ENCODE measurements around the gene PRKAR1B. TPM values are rescaled to one million over a fixed set of nuclear protein-coding genes. Genes with fewer than 3 reads are reported as not detected.

Gene PRKAR1B
- total and polyA plus RNA-seq, 10 donors = 9.9 to 39.5 (median 23.5) TPM

- H3K4me3 ChIP-seq = no peak overlapping the region
- H3K27ac ChIP-seq = peak overlapping the region in 4 of 8 donors; percentile 21 to 82 (median 40)
- peaks cover 0 to 8% (median 0%) of the 10 kb centered on the region in 8 donors for H3K9me3 ChIP-seq
- DNase-seq = no peak
- no peaks in the 10 kb centered on the region for H3K27me3 ChIP-seq (replicated peaks in 1 of 7)
- peaks cover 7 to 27% (median 13%) of the 10 kb centered on the region in 6 donors for H3K4me1 ChIP-seq
- WGBS, 5 donors = 95 to 97% (median 96%) methylated on average over 6 to 7 of the region's 7 CpGs
- intact Hi-C loops (cut with DNase I; ENCODE audit: low total_unique reads) = no loop called here
- peaks cover 0 to 16% (median 0%) of the 10 kb centered on the region in 6 donors for H3K36me3 ChIP-seq
- no peak for TF ChIP-seq POLR2A (IDR thresholded peaks at IDR 0.05)
- TF ChIP-seq POLR2AphosphoS5 (IDR thresholded peaks at IDR 0.05) = no peak
- no peak for TF ChIP-seq CTCF (IDR thresholded peaks at IDR 0.05 in 8 of 11, conservative IDR thresholded peaks at IDR 0.05 in 3 of 11)
Observed at GRCh38 chr7:666454-667292, 60.4 kb downstream of the PRKAR1B start.

- H3K27ac ChIP-seq = peak overlapping the region in 5 of 8 donors; percentile 1 to 82 (median 34)
- peaks cover 7 to 27% (median 13%) of the 10 kb centered on the region in 6 donors for H3K4me1 ChIP-seq
- TF ChIP-seq CTCF (IDR thresholded peaks at IDR 0.05 in 8 of 11, conservative IDR thresholded peaks at IDR 0.05 in 3 of 11) (no peak), POLR2AphosphoS5 (IDR thresholded peaks at IDR 0.05) (peak in 1 of 3 donors; percentile 14), POLR2A (IDR thresholded peaks at IDR 0.05) (no peak)
- H3K36me3 ChIP-seq = peaks cover 0 to 15% (median 0%) of the 10 kb centered on the region in 6 donors
- 88 to 94% (median 92%) methylated on average over 24 to 35 of the region's 35 CpGs for WGBS, 5 donors
- H3K27me3 ChIP-seq (replicated peaks in 1 of 7) = no peaks in the 10 kb centered on the region
- DNase-seq = peak; percentile 65
- peaks cover 0 to 8% (median 0%) of the 10 kb centered on the region in 8 donors for H3K9me3 ChIP-seq
- intact Hi-C loops (cut with DNase I; ENCODE audit: low total_unique reads) = no loop called here
- H3K4me3 ChIP-seq = no peak overlapping the region
Observed at GRCh38 chr7:665736-666453, 61.2 kb downstream of the PRKAR1B start.

DNA sequence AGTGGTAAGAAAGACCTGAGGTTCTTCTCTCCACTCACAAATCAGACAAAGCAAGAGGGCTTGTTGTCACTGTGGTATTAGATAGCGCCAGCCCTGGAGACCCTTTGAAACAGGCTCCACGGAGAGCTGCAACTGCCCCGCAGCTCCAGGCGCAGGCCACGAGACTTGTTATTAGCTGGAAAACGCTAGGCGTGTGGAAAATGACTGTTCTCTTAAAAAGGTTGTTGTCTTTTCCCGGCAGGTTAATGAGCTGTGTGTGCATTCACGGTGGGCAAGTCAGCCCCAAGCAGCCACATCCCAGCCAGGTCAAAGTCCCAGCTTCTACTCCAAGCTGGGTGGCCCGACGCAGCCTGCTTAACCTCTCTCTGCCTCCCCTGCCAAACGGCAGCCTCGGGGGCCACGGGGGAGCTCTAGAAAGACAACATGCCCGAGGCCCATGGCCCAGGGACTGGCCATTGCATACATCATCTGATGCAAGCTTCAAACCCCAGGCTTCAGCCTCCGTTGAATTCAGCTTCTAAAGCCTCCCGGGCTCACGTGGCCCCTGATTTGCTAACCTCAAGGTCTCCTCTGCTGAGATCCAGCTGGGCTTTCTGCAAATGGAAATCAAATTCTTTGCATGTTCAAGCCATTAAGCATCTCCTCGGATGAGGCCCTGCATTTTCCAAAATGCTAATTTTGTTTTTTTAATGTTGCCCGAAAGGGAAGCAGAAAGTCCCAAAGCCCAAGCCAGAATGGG, 61.9 kb downstream of the PRKAR1B start:
- intact Hi-C loops (cut with DNase I; ENCODE audit: low total_unique reads) = no loop called here
- peaks cover 7 to 27% (median 13%) of the 10 kb centered on the region in 6 donors for H3K4me1 ChIP-seq
- peak overlapping the region in 5 of 8 donors; percentile 1 to 82 (median 34) for H3K27ac ChIP-seq
- no peak overlapping the region for H3K4me3 ChIP-seq
- WGBS, 5 donors = 86 to 94% (median 91%) methylated on average over 20 of the region's 20 CpGs
- H3K9me3 ChIP-seq = peaks cover 0 to 8% (median 0%) of the 10 kb centered on the region in 8 donors
- TF ChIP-seq POLR2A (IDR thresholded peaks at IDR 0.05) (no peak), POLR2AphosphoS5 (IDR thresholded peaks at IDR 0.05) (no peak), CTCF (IDR thresholded peaks at IDR 0.05 in 8 of 11, conservative IDR thresholded peaks at IDR 0.05 in 3 of 11) (no peak)
- H3K36me3 ChIP-seq = peaks cover 0 to 9% (median 0%) of the 10 kb centered on the region in 6 donors
- no peaks in the 10 kb centered on the region for H3K27me3 ChIP-seq (replicated peaks in 1 of 7)
- DNase-seq = no peak
